ENCODE results near the gene CENPV. TPM values are rescaled to one million over a fixed set of nuclear protein-coding genes. Genes with fewer than 3 reads are reported as not detected.

The CENPV gene
- 4.9 and 6.1 TPM in 2 replicates for total RNA-seq

DNA sequence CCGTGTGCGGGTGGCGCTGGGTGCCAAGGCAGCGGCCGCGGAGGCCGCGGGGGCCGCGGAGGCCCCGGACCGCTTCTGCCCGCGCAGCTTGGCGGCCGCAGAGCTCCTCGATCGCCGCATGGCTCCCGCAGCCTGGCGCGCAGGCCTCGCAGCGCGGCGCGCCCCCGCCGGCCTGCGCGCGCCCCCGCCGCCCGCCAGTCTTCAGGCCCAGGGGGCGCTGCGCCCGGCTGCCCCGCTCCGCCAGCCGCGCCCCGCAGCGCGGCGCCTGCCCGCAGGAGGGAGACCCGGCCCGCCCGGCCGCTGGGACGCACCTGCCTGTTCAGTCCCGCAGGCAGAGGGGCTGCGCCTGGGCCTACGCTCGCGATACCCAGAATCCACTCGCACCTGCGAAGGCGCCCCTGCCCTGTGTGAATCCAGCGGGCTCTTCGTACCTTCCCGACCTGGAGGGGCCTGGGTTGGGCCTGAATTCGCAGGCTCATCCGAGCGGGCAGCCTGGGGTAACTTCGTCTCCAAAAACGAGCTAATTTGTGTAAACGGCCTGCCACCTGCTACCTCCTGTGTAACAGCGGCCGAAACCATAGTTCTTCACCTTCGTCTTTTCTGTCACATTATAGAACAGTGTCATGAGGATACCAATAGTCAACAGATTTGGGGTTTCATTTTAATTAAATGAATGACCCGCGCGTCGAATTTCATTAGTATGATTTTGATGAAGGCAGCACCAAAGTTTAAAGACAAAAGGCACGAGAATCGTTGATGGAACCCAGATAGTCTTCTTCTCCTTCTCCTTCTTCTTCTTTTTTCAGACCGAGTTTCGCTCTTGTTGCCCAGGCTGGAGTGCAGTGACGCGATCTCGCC, at the start of gene CENPV:
Gene CENPV, minus strand, starts transcription at position 153 of the 858 bp plus-strand sequence. Its CDS starts 33 bp downstream, at position 120.

DNA sequence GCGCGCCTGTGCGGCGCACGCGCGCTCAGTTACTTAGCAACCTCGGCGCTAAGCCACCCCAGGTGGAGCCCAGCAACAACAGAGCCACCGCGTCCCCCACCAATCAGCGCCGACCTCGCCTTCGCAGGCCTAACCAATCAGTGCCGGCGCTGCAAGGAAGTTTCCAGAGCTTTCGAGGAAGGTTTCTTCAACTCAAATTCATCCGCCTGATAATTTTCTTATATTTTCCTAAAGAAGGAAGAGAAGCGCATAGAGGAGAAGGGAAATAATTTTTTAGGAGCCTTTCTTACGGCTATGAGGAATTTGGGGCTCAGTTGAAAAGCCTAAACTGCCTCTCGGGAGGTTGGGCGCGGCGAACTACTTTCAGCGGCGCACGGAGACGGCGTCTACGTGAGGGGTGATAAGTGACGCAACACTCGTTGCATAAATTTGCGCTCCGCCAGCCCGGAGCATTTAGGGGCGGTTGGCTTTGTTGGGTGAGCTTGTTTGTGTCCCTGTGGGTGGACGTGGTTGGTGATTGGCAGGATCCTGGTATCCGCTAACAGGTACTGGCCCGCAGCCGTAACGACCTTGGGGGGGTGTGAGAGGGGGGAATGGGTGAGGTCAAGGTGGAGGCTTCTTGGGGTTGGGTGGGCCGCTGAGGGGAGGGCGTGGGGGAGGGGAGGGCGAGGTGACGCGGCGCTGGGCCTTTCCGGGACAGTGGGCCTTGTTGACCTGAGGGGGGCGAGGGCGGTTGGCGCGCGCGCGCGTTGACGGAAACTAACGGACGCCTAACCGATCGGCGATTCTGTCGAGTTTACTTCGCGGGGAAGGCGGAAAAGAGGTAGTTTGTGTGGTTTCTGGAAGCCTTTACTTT, 27.6 kb upstream of the CENPV start, which contains the start of gene UBB:
Gene UBB, plus strand, starts transcription at position 452 of the 856 bp plus-strand sequence. CDS start 817 bp downstream, outside the sequence.

Other genes with a start within 250 kb of the CENPV start
- 115 and 125 TPM in 2 replicates for gene NCOR1, start 137.9 kb downstream of the CENPV start, total RNA-seq
- 12.6 and 17.8 TPM in 2 replicates for gene PIGL, start 136.3 kb downstream of the CENPV start, total RNA-seq
- 1,820 and 2,231 TPM in 2 replicates for gene UBB, start 27.6 kb upstream of the CENPV start, total RNA-seq
- 71.5 and 83.5 TPM in 2 replicates for gene TRPV2, start 62.1 kb upstream of the CENPV start, total RNA-seq
- 1.7 and 2.1 TPM in 2 replicates for gene LRRC75A, start 138.7 kb upstream of the CENPV start, total RNA-seq
- 6.6 and 8.9 TPM in 2 replicates for gene ZNF287, start 215.7 kb upstream of the CENPV start, total RNA-seq

Measured in smooth muscle cell of the pulmonary artery (primary cell).